HepG2 (cell line): ENCODE measurements around the gene MRPL30.

Source experiments
- ELF1 ChIP-seq: sonication (generic); formaldehyde crosslinking; IDR thresholded peaks from 2 replicates; pipeline ENCODE4 v1.4.0; 2020; ENCODE audit warnings: missing genetic modification reagents
- KDM4B ChIP-seq: sonication (generic); formaldehyde crosslinking; IDR thresholded peaks from 2 replicates; pipeline ENCODE4 v1.4.0; 2020; ENCODE audit warnings: missing genetic modification reagents
- MBNL3 ChIP-seq: fragments of 250-450 bp; sonication (Bioruptor Pico); conservative IDR thresholded peaks from 2 replicates; pipeline ENCODE4 v1.8.0; 2022; ENCODE audit warnings: mild to moderate bottlenecking, inconsistent platforms

GRCh38 chr2:99198103-99198841 is 17.3 kb downstream of the MRPL30 start:
- TF ChIP-seq MBNL3 (no peak), ELF1 (no peak), KDM4B (CRISPR knock-in tag) (no peak)
